ENCODE measurements around the gene GHRL.
A peak's percentile ranks its signal among the peaks of the same experiment; 100 is the strongest.

The GHRL gene, protein sequence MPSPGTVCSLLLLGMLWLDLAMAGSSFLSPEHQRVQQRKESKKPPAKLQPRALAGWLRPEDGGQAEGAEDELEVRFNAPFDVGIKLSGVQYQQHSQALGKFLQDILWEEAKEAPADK

DNA sequence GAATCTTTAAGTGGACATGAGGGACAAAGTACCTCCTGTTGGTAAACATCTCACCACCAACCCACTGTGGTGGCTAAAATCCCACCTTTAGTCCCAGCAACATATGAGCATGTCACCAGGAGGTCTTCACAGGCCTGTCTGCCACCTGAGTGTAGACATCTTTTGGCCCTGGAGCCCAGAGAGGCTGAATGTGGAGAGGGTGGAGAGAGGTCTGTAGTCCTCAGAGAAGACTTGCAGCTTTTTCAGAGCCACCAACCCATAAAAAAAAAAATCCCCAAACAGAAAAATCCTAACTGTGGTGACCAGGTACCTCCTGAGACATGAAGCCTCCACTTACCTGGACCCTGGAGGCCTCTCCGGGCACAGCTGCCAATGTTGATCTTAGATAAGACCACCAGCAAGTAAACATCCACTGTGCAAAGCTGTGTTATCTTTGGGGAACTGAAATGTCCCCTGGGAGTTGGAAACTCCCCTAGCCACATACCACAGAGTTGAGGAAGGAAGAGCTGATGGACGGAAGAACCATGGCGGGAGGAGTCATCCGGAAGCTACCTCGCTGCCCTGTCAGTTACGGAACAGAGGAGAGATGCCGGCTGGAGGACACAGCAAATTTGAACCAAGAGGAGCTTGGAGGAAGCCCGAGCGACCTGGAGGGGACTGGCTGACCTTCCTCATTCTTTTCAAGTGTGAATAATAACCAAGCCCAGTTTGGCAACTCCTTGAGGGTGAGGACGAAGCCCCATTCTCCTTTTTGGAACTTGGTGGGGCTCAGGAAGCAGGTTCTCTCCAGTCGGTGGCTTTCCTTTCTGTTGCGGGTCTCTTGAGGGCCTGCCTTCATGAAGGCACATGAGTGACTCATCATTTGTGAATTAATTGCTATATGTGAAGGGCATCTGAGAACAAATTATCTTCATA, at the start of gene GHRL:
Gene GHRL (minus strand): TSS at position 443 of the 915 bp plus-strand sequence. CDS start 2,767 bp downstream, outside the sequence.
- peak; percentile 15 for DNase-seq

DNA sequence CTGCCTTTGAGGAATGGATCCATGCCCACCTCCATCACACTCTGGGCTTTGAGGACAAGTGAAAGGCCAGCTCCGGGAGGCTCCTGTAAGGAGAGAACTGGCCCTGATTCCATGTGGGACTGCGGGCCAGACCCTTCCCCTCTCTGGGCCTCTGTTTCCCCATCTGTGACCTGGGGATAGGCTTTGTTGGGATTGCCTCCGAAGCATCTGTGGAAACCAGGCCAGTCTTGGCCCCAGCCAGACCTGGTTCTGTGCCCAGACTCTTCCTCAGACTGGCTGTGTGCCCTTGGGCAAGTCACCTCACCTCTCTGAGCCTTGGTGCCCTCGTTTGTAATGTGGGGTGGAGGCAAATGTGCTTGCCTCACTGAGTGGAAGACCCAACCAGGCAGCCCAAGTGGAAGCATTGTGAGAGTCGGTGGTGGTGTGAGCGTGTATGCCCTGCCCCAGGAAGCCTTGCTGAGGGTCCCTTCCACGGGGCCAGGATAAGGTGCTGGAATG, 49.2 kb upstream of the GHRL start:
- DNase-seq, result no peak

DNA sequence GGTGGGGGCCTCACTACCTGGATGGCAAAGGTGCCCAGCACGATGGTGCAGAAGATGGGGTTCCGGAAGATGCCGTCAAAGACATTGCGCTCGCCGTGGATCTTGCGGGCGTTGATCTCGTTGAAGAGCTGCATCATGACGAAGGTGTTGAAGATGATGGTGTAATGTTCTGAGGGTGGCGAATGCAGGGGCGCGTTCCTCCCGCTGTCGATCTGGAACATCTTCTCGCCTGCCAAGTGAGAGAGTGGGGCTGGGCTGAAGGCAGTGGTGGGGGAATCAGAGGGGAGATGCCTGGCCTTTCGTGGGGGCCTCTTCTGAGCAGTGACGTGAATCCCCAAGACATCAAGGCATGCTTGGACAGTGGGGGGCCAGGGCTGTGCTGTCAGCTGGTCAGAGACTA, 47.7 kb upstream of the GHRL start:
- DNase-seq, result no peak

DNA sequence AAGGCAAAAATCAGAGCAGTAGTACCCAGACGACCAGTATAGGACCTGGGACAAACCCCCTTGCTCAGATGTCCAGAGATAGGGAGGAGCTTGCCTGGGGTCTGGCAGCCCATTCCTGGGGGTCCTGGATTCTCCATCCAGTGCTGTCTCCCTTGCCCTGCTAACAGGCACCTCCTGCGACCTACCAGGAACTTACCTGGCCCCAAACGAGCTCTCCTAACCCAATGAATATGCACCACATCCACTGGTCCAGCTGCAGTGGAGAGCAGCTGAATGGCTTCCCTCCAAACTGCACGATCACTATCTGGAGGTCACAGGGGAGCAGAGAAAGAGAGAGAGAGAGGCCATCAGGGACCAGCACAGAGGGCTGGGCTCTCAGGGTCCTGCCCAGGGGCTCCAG, 47.3 kb upstream of the GHRL start:
- no peak for DNase-seq

DNA sequence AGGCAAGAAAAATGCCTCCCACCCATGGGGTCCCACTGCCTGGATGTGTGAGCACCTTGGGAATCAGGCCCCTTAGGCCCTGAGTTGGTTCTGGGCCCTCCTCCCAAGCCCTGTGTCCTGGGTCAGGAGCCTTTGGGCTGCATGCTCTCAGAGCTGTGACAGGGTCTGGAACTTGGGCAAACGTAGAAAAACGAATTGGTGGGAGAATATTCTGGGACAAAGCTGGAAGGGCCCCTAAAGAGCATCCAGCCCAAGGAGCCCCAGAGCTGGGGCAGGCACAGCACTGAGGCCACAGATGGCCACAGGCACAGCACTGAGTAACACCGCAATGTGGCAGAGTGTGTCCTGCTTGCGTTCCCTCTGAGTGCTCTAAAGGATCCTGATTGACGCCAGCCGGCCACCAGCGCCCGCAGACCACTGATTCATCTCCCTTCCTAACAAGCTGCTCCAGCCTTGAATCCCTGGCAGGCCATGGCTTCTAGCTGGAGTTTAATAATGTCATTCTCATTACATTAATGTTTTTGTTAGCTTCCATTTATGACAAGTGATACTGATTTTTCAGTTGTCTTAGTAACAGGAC, 46.7 kb upstream of the GHRL start:
- no peak for DNase-seq

DNA sequence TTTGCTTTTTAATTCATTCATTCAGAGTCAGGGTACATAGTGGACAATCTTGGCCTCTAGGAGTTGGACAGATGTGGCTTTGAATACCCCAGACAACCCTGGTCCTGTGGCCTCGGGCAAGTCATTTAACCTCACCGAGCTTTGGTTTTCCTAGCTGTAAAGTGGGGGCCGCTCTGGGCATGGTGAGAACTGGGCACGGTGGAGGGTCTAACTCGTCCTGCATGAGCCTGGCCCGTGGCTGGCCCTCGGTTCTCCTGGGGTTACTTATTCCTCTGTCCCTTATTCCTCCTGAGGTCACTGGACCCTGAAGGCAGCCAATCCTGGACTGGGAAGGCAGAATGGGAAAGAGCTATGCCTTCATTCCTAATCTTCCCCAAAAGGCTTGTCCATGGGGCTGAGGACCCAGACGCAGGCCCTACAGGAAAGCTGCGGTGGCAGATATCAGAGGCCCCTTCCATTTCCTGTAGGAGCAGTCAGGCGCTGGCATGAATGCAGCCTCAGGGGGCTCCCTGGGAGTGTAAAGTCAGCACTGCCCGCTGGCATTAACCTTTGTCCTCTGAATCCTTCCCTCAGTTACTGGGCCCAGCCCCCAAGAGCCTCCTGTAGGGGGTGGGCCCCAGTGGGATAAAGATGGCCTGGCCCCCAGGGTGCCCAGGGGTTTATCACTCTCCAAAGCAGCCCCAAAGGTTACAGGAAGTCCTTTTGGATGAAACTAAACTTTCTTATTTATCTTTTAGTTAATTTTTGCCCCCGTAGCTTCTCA, 46.0 kb upstream of the GHRL start:
- DNase-seq, result no peak

DNA sequence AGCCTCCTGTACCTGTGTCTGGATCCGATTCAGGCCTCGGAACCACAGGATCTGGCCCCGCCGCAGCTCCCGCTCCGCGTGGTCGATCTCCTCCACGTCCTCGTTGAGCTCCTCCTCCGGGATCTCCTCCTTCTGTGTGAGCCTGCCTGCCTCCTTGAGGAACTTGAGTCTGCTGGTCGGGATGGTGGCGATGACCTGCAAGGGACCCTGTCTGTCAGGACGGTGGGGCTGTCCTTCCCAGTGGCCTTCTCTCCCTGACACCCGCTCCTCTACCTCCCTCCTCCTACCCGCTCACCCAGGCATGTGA, 45.4 kb upstream of the GHRL start:
- DNase-seq, result no peak

DNA sequence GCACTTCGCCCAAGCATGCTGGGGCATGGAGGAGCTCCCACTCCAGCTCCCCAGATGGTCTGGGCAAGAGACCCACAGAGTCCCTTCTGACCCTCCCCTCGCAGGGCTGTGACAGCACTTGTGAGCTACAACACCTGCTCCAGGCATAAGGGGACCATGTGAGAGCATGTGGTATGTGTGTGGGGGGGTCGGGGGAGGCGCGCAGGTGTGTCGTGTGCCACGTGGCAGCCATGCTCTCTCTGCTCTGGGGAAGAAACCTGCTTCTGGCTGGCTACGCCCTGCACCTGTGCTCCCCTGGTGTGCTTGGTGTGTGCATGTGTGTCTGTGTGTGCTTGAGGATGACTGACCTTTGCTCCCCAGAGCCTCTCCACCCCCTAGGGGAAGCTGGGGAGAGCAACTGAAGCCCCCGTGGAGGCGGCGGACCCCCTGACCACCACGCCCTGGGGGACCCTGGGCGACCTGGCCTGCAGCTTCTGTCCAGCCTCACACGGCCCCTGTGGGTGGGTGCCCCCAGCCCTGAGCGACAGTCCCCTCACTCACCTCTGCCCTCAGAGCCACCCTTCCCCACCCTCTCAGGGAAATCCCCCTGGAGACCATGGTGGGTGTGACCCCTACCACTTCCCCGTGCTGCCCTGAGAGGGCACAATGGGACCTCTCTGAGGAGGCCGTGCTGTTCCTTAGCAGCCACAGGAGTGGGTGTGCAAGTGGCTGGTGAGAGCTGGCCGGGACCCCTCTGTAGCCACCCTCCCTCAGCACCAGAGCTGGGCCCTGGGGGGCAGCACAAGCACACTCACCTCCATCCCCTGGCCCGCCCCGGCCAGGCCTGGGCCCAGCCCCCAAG, 44.8 kb upstream of the GHRL start:
- DNase-seq, result no peak

DNA sequence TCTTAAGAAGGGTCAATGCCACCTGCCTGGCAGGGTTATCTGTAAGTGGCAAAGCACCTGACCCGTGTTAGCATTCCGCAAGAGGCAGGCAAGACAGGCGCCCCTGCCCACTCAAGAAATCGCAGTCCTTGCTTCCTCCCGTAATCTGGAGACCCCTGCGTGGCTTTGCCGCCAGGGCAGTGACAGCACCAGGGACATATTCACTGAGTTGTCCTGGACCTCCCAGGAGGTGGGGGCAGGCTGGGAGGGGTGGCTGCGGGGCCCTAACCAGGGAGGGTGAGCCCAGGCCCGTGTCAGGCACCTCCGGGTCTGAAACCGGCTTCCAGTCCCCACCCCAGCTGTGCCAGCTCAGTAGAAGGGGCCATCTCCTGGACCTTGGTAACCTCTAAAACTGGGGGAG, 44.0 kb upstream of the GHRL start:
- no peak for DNase-seq

DNA sequence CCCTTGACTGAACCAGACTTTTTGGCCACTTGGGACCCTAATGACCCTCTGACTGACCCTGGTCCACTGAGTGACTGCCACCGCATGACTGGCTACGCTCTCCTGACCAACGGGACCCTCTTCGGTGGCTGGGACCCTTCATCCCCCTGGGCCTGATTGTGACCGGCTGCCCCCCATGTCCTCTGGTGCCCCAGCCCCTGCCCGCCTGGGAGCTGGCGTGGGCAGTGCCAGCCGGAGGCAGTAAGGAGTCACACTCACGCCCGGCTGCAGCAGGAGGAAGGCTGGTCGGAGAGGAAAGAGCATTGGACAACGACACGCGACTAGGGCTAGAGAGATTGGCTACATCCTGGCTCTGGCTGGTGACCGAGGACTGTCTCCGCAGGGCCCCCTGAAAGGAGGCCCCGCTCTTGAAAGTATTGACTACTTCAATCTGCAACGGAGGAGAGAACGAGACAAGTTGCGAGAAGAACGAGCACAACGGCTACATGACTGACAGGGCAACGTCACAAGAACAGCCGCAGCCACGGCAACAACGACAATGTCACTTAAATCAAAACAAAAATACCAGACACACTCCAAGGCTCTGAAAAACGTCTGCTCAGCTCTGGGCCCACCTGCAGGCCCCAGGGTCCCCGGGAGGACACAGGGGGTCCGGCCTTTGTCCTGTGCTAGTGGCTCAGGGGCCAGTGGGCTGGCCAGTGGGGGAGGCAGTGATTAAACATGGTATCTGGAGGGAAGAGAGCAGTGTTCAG, 43.3 kb upstream of the GHRL start:
- no peak for DNase-seq

DNA sequence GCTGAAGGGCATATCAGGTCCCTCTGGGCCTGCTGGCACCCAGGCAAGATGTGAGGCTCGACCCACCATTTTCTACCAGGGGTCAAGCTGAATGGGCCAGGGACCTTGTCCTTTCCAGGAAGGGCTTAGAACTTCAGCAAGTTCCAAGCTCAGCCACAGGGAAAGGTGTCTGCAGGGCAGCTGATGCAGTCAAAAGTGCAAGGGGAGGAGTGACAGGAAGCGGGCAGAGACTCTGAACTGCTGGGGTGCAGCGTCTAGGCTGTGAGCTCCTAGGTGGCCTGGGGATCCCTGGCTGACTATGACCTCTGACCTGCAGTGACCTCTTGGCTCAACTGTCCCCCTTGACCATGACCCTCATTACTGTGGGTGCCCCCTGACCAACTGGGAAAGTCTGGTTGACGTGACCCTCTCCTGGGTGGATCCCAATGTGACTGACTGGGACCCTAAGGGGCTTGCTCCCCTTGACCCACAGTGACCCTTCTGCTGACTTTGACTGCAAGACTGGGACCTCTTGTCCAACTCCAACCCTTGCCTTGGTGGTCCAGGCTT, 42.5 kb upstream of the GHRL start:
- DNase-seq, result no peak

DNA sequence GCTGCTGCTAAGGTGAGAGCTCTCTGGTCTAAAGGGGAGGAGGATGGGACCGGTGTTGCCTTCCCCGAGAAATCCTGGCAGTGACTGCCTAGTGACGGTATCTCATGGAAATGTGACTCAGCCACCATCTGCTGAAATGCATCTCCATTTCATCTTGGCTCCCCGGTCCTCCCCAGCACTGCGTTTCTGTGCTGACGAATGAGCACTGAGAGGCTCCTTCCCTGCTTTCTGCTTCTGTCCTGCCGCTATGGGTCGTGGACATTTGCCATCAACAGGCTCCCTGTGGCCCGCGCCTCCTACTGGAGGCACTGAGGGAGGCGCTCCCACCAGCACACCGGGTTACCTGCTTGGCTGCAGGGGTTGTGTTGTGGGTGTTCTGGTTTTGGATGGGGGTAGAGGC, 41.7 kb upstream of the GHRL start:
- peak; percentile 53 for DNase-seq

DNA sequence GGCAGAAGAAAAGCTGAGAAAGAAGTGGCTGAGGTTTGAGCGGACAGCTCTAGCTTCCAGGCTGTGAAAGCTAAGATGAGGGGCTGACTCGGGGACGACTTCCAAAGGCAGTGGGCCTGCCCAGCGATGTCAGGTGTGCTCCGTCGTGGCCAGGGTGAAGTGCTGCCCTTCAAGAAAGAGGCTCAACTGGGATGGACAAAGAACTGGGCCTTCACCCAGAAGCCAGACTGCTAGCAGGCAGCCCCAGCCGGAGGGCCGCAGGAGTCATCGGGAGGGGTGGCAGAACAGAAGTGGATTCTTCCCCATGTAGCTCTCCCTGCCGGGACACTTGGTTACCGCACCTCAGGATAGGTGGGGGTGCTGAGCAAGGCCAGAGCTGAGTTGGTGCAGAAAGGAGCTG, 41.3 kb upstream of the GHRL start:
- no peak for DNase-seq

DNA sequence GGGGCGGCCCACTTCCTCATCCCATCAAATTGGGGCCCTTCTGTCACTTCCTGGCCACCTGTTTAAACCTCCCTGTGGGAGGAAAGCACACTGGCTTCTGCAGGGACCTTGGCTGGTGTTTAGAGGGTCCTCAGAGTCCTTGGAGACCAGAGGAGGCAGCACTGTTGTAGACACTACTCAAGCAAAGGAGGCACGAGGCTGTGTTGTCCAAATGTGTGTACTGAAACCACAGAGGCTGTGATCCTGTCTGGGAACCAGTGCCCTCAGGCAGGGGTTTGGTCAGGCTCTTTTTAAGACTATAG, 40.6 kb upstream of the GHRL start:
- no peak for DNase-seq

DNA sequence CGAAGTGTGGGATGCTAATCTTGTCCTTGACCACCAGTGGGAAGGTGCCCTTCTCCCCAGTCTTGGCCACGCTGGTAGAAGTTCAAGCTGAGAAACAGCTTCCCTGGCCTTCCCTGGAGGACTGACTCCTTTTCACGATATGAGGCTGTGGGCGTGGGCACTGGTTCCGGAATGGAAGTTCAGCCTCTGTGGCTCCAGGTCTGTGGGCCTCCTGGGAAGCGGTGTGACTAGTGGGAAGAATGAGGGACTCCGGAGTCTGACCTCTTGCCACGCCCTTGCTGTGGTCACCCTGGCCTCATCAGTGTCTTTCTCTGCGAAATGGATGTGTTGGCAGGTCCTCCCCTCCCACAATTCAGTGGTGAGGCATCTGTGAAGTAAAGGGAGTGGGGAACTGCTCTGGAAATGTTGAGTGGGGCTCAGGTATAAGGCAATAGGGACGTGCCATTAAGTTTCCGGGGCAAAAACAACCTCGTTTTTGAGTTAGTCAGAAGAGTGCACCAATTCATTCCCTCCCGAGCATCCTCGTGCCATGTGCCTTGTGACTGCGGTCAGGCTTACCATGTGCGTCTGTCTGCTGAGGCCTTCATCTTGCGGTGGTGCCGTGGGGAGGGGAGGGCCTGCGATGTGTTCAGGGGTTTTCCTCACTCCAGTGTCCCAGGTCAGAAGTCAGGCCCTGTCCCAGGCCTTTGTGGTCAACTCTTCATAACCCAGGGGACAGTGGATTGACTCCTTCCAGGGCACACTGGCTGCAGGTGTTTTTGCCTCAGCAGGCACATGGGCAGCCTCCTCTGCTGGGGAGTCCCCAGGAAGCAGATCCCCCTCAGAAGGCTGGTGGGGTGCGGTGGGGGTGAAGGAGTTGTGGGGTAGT, 40.0 kb upstream of the GHRL start:
- no peak for DNase-seq

DNA sequence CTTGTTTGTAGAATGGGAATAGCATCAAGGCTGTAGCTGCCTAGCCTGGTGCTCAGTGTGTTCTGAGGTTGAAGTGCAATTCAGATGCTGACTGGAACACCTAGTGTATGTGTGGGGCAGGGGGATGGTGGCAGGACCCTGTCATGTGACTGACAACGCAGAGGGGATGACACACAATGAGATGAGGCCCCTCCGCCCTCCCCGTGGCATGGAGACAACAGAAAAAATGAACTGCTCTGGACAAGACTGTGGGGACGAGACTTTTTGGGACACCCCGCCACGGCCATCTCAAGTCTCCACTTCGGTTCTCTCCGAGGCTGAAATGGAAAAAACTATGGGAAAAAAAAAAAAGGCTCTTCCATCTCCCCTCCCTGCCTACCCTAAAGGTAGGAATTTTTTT, 38.6 kb upstream of the GHRL start:
- no peak for DNase-seq

DNA sequence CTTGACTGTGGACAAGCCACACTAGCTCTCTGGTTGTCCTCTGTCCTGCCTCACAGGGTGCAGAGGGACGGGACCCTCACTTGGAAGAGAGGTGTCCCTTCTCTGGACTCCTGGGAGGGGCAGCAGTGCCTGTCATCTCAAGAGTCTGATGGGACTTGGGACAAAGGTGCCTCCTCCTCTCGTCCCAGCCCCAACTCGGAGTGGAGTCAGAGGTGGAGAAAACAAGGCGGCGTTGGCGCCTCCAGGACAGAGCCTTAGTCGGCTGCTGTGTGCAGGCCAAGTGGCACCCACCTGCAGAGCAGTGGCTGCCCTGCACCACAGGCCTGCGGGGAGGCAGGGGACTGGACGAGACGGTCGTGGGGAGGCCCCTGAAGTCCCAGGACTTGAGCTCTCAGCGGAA, 37.6 kb upstream of the GHRL start:
- no peak for DNase-seq

DNA sequence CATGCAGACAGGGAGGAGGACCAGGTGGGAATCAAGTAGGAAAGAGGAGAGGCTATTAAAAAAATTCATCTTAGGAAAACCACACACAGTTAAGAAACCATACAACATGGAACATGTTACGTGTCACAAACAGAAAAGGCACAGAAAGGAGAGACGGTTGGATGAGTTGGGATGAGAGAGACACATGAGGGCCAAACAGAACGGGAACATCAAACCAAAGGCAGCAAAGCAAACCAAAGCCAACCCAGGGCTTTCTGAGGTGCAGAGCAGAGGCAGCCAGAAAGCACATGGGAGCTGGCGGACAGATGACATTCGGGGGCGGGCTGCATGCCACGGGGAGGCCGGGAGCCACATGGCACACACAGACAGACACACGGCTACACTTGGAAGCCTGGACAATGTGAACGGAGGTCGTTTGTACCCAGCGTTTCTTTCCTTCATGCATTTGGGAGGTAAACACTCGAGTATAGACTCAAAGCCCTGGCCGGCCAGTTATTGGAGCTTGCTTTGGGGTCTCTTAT, 36.8 kb upstream of the GHRL start:
- no peak for DNase-seq

DNA sequence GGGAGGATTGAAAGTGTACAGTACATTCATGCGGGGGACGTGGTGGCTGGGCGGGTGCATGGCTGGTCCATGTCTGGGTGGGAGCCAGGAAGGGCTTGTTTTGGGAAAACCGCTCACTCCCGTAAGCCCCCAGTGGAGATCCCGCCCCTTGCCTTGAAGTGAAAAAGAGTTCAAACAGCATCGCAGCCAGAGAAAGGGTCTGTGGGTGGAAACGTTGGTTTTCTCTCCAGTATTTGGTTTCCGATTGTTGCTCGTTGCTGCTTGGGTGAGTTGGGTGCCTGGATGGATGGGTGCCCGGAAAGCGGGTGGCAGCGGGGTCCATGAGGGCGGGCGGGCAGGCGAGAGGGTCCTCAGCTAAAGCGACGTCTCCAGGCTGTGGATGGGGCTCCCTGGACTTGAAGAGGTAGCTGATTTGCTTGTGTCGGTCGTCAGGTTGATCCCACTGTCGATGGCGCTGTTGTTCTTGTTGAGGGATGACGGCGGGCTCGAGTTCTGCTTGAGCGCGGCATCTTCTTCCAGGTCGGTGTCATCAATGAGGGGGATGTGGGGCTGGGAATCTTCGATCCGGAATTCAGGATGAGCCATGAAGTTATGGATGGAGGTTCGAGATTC, 35.8 kb upstream of the GHRL start:
- DNase-seq, result no peak

DNA sequence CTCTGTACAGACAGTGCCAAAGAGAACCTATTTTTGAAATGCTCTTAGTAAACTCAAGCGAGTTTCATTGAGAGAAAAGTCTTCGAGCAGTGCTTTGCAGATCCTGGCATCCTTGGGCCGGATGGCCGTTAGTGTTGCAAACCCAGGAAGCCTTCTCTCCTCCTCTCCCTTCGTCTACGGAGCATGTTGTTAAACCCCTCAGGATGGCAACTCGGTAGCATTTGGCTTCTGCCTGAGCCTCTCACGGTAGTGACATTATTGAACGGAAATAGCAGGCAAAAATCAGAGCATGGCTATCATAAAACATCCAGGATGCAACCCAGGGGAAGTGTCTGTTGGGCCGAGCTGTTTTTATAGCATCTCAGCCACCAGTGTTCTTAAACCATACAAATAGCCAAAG, 34.8 kb upstream of the GHRL start:
- no peak for DNase-seq

Data from fibroblast of skin of right biceps (primary cell).